H1 (cell line): Measurements from ENCODE around the gene FITM1. TPM values are rescaled to one million over a fixed set of nuclear protein-coding genes. Genes with fewer than 3 reads are reported as not detected.

ENCODE experiments used
- CTCF ChIA-PET: fragments of 300-600 bp; sonication (Branson Sonifier 250); formaldehyde crosslinking; loops from one replicate; lab custom pipeline; 2021; ENCODE audit not compliant: partially characterized antibody; lab: Charles Lee
- POLR2A ChIA-PET: fragments of 300-600 bp; sonication (Branson Sonifier 250); formaldehyde crosslinking; loops from one replicate; lab custom pipeline; 2021; ENCODE audit warnings: inconsistent platforms; ENCODE audit not compliant: partially characterized antibody; lab: Charles Lee
- DNase-seq, 2 experiments: peaks; one replicate each; pipeline versions ENCODE4 v3.0.0 to v3.0.0-alpha.2; 2010 to 2022; ENCODE audit warnings: low spot score in 2 of 2, low read depth in 1 of 2, mixed read lengths in 1 of 2
- FAIRE-seq: peaks from 2 replicates; lab custom pipeline; 2011; peaks lifted over from hg19 to GRCh38; lab: Jason Lieb, UNC
- H2AFZ ChIP-seq: 2 replicates; pipeline ENCODE4 v1.8.1; 2012; ENCODE audit warnings: low read length, inconsistent platforms
- H2AK5ac ChIP-seq: 2 replicates; pipeline ENCODE4 v1.6.1; 2013; ENCODE audit warnings: low read depth, low read length
- H2BK120ac ChIP-seq: replicated peaks from 2 replicates; pipeline ENCODE3; 2013; ENCODE audit warnings: low read depth, low read length, inconsistent platforms
- H2BK12ac ChIP-seq: 2 replicates; pipeline ENCODE4 v1.6.1; 2013; ENCODE audit warnings: low read depth, low read length
- H2BK15ac ChIP-seq: 2 replicates; pipeline ENCODE4 v1.6.1; 2013; ENCODE audit warnings: low read length
- H2BK20ac ChIP-seq: 2 replicates; pipeline ENCODE4 v1.6.1; 2013; ENCODE audit warnings: low read length
- H2BK5ac ChIP-seq: 2 replicates; pipeline ENCODE4 v1.6.1; 2013; ENCODE audit warnings: low read depth, low read length
- H3K14ac ChIP-seq: 2 replicates; pipeline ENCODE4 v1.6.1; 2013; ENCODE audit warnings: inconsistent platforms; ENCODE audit not compliant: insufficient read length
- H3K18ac ChIP-seq: 2 replicates; pipeline ENCODE4 v1.6.1; 2013; ENCODE audit warnings: low read length; ENCODE audit errors: extremely low read depth
- H3K23ac ChIP-seq: 2 replicates; pipeline ENCODE4 v1.6.1; 2013; ENCODE audit warnings: inconsistent platforms; ENCODE audit not compliant: insufficient read length
- H3K23me2 ChIP-seq: 2 replicates; pipeline ENCODE4 v1.6.1; 2013; ENCODE audit warnings: low read depth, low read length
- H3K27ac ChIP-seq: 2 replicates; pipeline ENCODE4 v1.6.1; 2011; ENCODE audit warnings: low read depth, low read length, inconsistent platforms
- H3K27me3 ChIP-seq, 4 experiments: replicated peaks in 1 of 4; 1 replicate in 1 of 4; 2 replicates in 3 of 4; pipeline versions ENCODE4 v1.6.1 to v1.8.1; 2011 to 2013; ENCODE audit warnings: low read length in 3 of 4, mild to moderate bottlenecking in 3 of 4, inconsistent platforms in 2 of 4, mixed read lengths in 2 of 4, moderate library complexity in 1 of 4; ENCODE audit not compliant: control insufficient read depth in 3 of 4, insufficient read depth in 3 of 4; ENCODE audit errors: extremely low read depth in 1 of 4
- H3K36me3 ChIP-seq, 4 experiments: 2 replicates each; pipeline versions ENCODE4 v1.6.1 to v1.8.1; 2011 to 2013; ENCODE audit warnings: mild to moderate bottlenecking in 4 of 4, low read length in 3 of 4, moderate library complexity in 2 of 4, control low read depth in 1 of 4, inconsistent platforms in 1 of 4; ENCODE audit not compliant: insufficient read depth in 4 of 4, control insufficient read depth in 2 of 4
- H3K4ac ChIP-seq: replicated peaks from 2 replicates; pipeline ENCODE3; 2013; ENCODE audit warnings: low read length, low read depth, mixed read lengths, inconsistent platforms; ENCODE audit not compliant: insufficient read length
- H3K4me1 ChIP-seq, 4 experiments: replicated peaks in 1 of 4; 1 replicate in 1 of 4; 2 replicates in 3 of 4; pipeline versions ENCODE4 v1.6.1 to v1.8.1; 2011 to 2013; ENCODE audit warnings: low read length in 3 of 4, inconsistent platforms in 2 of 4, mixed read lengths in 1 of 4; ENCODE audit not compliant: insufficient read depth in 4 of 4, control insufficient read depth in 3 of 4
- H3K4me2 ChIP-seq, 2 experiments: 2 replicates each; pipeline versions ENCODE4 v1.6.1 to v1.8.1; 2011 to 2013; ENCODE audit warnings: low read depth in 2 of 2, low read length in 2 of 2, control low read depth in 1 of 2, inconsistent platforms in 1 of 2, mild to moderate bottlenecking in 1 of 2; ENCODE audit not compliant: insufficient read depth in 1 of 2
- H3K4me3 ChIP-seq, 4 experiments: fragments of 200-600, 300-600 bp in 1 of 4; sonication (generic), shearing (Covaris generic), sonication (Bioruptor Twin) in 1 of 4; 2 replicates each; pipeline versions ENCODE4 v1.5.1 to v1.8.1; 2011 to 2016; ENCODE audit warnings: low read length in 4 of 4, low read depth in 3 of 4, control low read depth in 2 of 4, inconsistent platforms in 2 of 4, mild to moderate bottlenecking in 2 of 4, mixed read lengths in 1 of 4, moderate library complexity in 1 of 4; ENCODE audit not compliant: insufficient read depth in 2 of 4; ENCODE audit errors: extremely low read depth in 1 of 4
- H3K56ac ChIP-seq: replicated peaks from 2 replicates; pipeline ENCODE3; 2013; ENCODE audit warnings: low read depth, mild to moderate bottlenecking, mixed read lengths, low read length, inconsistent platforms; ENCODE audit not compliant: insufficient read length
- H3K79me1 ChIP-seq: 2 replicates; pipeline ENCODE4 v1.6.1; 2013; ENCODE audit warnings: low read depth, low read length, control low read depth
- H3K79me2 ChIP-seq, 2 experiments: 2 replicates each; pipeline versions ENCODE4 v1.6.1 to v1.8.1; 2012 to 2013; ENCODE audit warnings: low read length in 2 of 2, mild to moderate bottlenecking in 2 of 2, inconsistent platforms in 1 of 2; ENCODE audit not compliant: insufficient read depth in 2 of 2, control insufficient read depth in 1 of 2
- H3K9ac ChIP-seq, 4 experiments: replicated peaks in 1 of 4; 1 replicate in 1 of 4; 2 replicates in 3 of 4; pipeline versions ENCODE4 v1.6.1 to v1.8.1; 2011 to 2013; ENCODE audit warnings: low read depth in 3 of 4, low read length in 3 of 4, control low read depth in 2 of 4, mild to moderate bottlenecking in 2 of 4, moderate library complexity in 2 of 4, inconsistent platforms in 1 of 4; ENCODE audit errors: extremely low read depth in 1 of 4
- H3K9me3 ChIP-seq, 2 experiments: 2 replicates each; pipeline versions ENCODE4 v1.6.1 to v1.8.1; 2012 to 2013; ENCODE audit warnings: mild to moderate bottlenecking in 2 of 2, moderate library complexity in 2 of 2, control low read depth in 1 of 2, inconsistent platforms in 1 of 2, low read depth in 1 of 2, low read length in 1 of 2, mixed read lengths in 1 of 2; ENCODE audit not compliant: insufficient read depth in 2 of 2
- H4K20me1 ChIP-seq, 2 experiments: replicated peaks in 1 of 2; 2 replicates each; pipeline versions ENCODE3 to v1.8.1; 2011 to 2013; ENCODE audit warnings: inconsistent platforms in 2 of 2, low read length in 2 of 2, mild to moderate bottlenecking in 1 of 2; ENCODE audit not compliant: insufficient read depth in 2 of 2, control insufficient read depth in 1 of 2
- H4K5ac ChIP-seq: 2 replicates; pipeline ENCODE4 v1.6.1; 2013; ENCODE audit warnings: low read length, low read depth, mixed read lengths, inconsistent platforms; ENCODE audit not compliant: insufficient read length
- H4K8ac ChIP-seq: 2 replicates; pipeline ENCODE4 v1.8.0; 2013; ENCODE audit warnings: mild to moderate bottlenecking, moderate library complexity, low read length, inconsistent platforms; ENCODE audit not compliant: insufficient read depth; ENCODE audit errors: extremely low read depth
- H4K91ac ChIP-seq: replicated peaks from 2 replicates; pipeline ENCODE3; 2013; ENCODE audit warnings: low read length, mixed read lengths, inconsistent platforms; ENCODE audit not compliant: insufficient read length
- BRCA1 ChIP-seq: IDR thresholded peaks from 2 replicates; pipeline ENCODE4 v1.6.1; 2012; ENCODE audit warnings: low read depth, low read length, improper control_type of control experiment
- CEBPB ChIP-seq: IDR thresholded peaks from 2 replicates; pipeline ENCODE4 v1.6.1; 2012; ENCODE audit warnings: low read depth, low read length
- CHD2 ChIP-seq: IDR thresholded peaks from 2 replicates; pipeline ENCODE4 v1.6.1; 2012; ENCODE audit warnings: low read length, improper control_type of control experiment
- KDM1A ChIP-seq: fragments of 200-600, 300-600 bp; sonication (generic); IDR thresholded peaks from 2 replicates; pipeline ENCODE4 v1.7.1; 2016; ENCODE audit warnings: mild to moderate bottlenecking, low read length, borderline replicate concordance
- KDM4A ChIP-seq: IDR thresholded peaks from one replicate; pipeline ENCODE4 v1.7.1; 2012; ENCODE audit warnings: low read depth, mild to moderate bottlenecking, moderate library complexity, low read length, inconsistent platforms; ENCODE audit not compliant: severe bottlenecking
- KDM5A ChIP-seq: fragments of 200-600 bp; IDR thresholded peaks from 2 replicates; pipeline ENCODE4 v1.7.1; 2012; ENCODE audit warnings: mild to moderate bottlenecking, low read length, inconsistent platforms, mixed read lengths
- POLR2AphosphoS5 ChIP-seq: IDR thresholded peaks from 2 replicates; pipeline ENCODE4 v1.6.1; 2011; ENCODE audit warnings: low read depth, low read length
- RXRA ChIP-seq: IDR thresholded peaks from 2 replicates; pipeline ENCODE4 v1.6.1; 2011; ENCODE audit warnings: low read depth, mild to moderate bottlenecking, low read length, moderate library complexity; ENCODE audit not compliant: insufficient read depth
- SIN3A ChIP-seq, 2 experiments: IDR thresholded peaks in 1 of 2; conservative IDR thresholded peaks in 1 of 2; 2 replicates each; pipeline ENCODE4 v1.6.1; 2011 to 2012; ENCODE audit warnings: low read length in 2 of 2, improper control_type of control experiment in 1 of 2, low read depth in 1 of 2, mild to moderate bottlenecking in 1 of 2
- SP4 ChIP-seq: IDR thresholded peaks from 2 replicates; pipeline ENCODE4 v1.6.1; 2012; ENCODE audit warnings: low read length, inconsistent platforms
- SRF ChIP-seq: IDR thresholded peaks from 2 replicates; pipeline ENCODE4 v1.6.1; 2011; ENCODE audit warnings: mild to moderate bottlenecking, low read depth, low read length, moderate library complexity
- TEAD4 ChIP-seq: IDR thresholded peaks from 2 replicates; pipeline ENCODE4 v1.6.1; 2012; ENCODE audit warnings: low read depth, low read length, inconsistent platforms, mixed read lengths
- YY1 ChIP-seq: IDR thresholded peaks from 2 replicates; pipeline ENCODE4 v1.6.1; 2011; ENCODE audit warnings: low read depth, mild to moderate bottlenecking, low read length
- WGBS, 2 experiments: shearing (Covaris generic) in 1 of 2; methylation state at CpG; one replicate each; pipeline versions ENCODE4 v1.1.6 to v1.1.7; 2013 to 2015; ENCODE audit warnings: low lambda C conversion rate in 2 of 2, mixed read lengths in 2 of 2, inconsistent platforms in 1 of 2, low coverage in 1 of 2, missing lambda C conversion rate in 1 of 2; ENCODE audit not compliant: insufficient replicate concordance in 2 of 2, insufficient coverage in 1 of 2, insufficient read length in 1 of 2; ENCODE audit errors: extremely low coverage in 1 of 2, missing lambda C conversion rate in 1 of 2; 5-methylcytosine and 5-hydroxymethylcytosine counted together
- polyA plus RNA-seq, 7 experiments: library from polyadenylated mRNA; depleted of rRNA in 3 of 7; stranded (reverse) in 5 of 7; unstranded in 2 of 7; fragments of >200 nt in 5 of 7; fragments of 200-250 nt in 2 of 7; gene quantifications; 1 replicate in 5 of 7; 2 replicates in 1 of 7; 4 replicates in 1 of 7; pipeline versions ENCODE4 v1.2.1 to v1.2.3, GENCODE V29; 2011 to 2013; ENCODE audit warnings: missing spikeins in 2 of 7, mixed read lengths in 2 of 7
- total RNA-seq: library from RNA; stranded (reverse); fragmentation: NEBNext Ultra II Directional; extraction: Animal tissue kit (Norgen Biotek cat#: 25700); gene quantifications from 2 replicates; pipeline ENCODE4 v1.2.1, GENCODE V29; 2021

The FITM1 gene
- total and polyA plus RNA-seq, 2 of the 8 experiments (the other 6 are each of a cell fraction or from before 2014, with no cell fraction given): 0.53 to 0.76 TPM

GRCh38 chr14:24100197-24100981, 30.1 kb upstream of the FITM1 start:
- ChIA-PET POLR2A (interaction anchor here (0.7 to 23.9 kb wide), 13 partner anchors 7 to 103 kb away, joined by 3 to 626 read pairs (median 8); partner anchors contain the start of genes CPNE6, DCAF11, EMC9 and IRF9), CTCF (interaction anchor here (1.2 to 12.8 kb wide), 4 partner anchors 6 to 43 kb away, joined by 4 to 160 read pairs (median 151); partner anchors contain the start of gene PCK2)
- H2BK120ac ChIP-seq: no peak overlapping the region
- TF ChIP-seq SP4 (no peak), CEBPB (no peak), POLR2AphosphoS5 (no peak), SIN3A (conservative IDR thresholded peaks at IDR 0.05 in 1 of 2, IDR thresholded peaks at IDR 0.05 in 1 of 2; ENCODE audit: low read depth in 1 of 2, low read length in 2 of 2) (no peak), KDM4A (no peak), RXRA (no peak), BRCA1 (no peak), KDM5A (no peak), CHD2 (no peak), SRF (no peak), KDM1A (no peak), YY1 (no peak), TEAD4 (no peak)

More at GRCh38 chr14:24100197-24100981, 30.1 kb upstream of the FITM1 start:
- peaks cover 0 to 11% of the 10 kb centered on the region in 2 experiments; a peak in 1 of 4 replicates for H3K79me2 ChIP-seq
- peaks cover under 1% of the 10 kb centered on the region; the same call in 1 of the 2 replicates for H3K23me2 ChIP-seq
- H3K27ac ChIP-seq: no peak overlapping the region
- H3K4me2 ChIP-seq: no peak overlapping the region
- no peak overlapping the region for H2BK12ac ChIP-seq
- no peak overlapping the region for H3K18ac ChIP-seq
- no peaks in the 10 kb centered on the region for H3K27me3 ChIP-seq
- no peak overlapping the region for H2BK20ac ChIP-seq
- H3K9me3 ChIP-seq: peaks cover 7% of the 10 kb centered on the region in 2 experiments; a peak in 3 of 4 replicates
- FAIRE-seq: no peak
- DNase-seq: no peak
- peaks cover 7 to 11% of the 10 kb centered on the region in 2 experiments for H4K20me1 ChIP-seq
- 90% methylated on average over 4 of the region's 4 CpGs; no CpG with 5 or more reads in 1 of the 2 experiments for WGBS, 2 experiments
- no peak overlapping the region; the same call in 1 of the 2 replicates for H4K8ac ChIP-seq
- no peak overlapping the region for H2BK5ac ChIP-seq
- H3K14ac ChIP-seq: no peak overlapping the region
- H3K79me1 ChIP-seq: peaks cover 5% of the 10 kb centered on the region
- no peak overlapping the region for H3K4ac ChIP-seq
- H2BK15ac ChIP-seq: no peak overlapping the region
- H2AK5ac ChIP-seq: no peak overlapping the region
- no peak overlapping the region for H2AFZ ChIP-seq
- peaks cover 0 to 4% (median 4%) of the 10 kb centered on the region in 4 experiments; a peak in 6 of 7 replicates for H3K4me1 ChIP-seq
- no peak overlapping the region for H4K5ac ChIP-seq
- no peak overlapping the region for H3K4me3 ChIP-seq
- no peak overlapping the region for H3K56ac ChIP-seq
- H4K91ac ChIP-seq: no peak overlapping the region
- H3K36me3 ChIP-seq: peaks cover 9 to 76% (median 47%) of the 10 kb centered on the region in 4 experiments; a peak in 7 of 8 replicates
- no peak overlapping the region for H3K9ac ChIP-seq
- no peak overlapping the region for H3K23ac ChIP-seq
